IMR-90 (cell line): ENCODE data around the gene CPT1A. TPM values are rescaled to one million over a fixed set of nuclear protein-coding genes. Genes with fewer than 3 reads are reported as not detected.

Experiments
- ATAC-seq: fragments of 200-7000 bp; cut with Tn5 transposase; 2 replicates; pipeline ENCODE4 v1.9.1; 2020; ENCODE audit warnings: low read depth, mild to moderate bottlenecking, moderate library complexity
- BruUV-seq: library from RNA; stranded (reverse); fragments of 400-500 nt; replicated peaks from 2 replicates; lab custom pipeline; 2021; lab: Mats Ljungman, UMichigan
- CTCF ChIA-PET: fragments of 300-600 bp; formaldehyde crosslinking; extraction: SDS; loops from one replicate; lab custom pipeline; 2021; ENCODE audit warnings: antibody characterized with exemption; lab: Yijun Ruan, JAX
- POLR2A ChIA-PET: fragments of 300-600 bp; sonication (Branson Sonifier 250); formaldehyde crosslinking; loops from one replicate; lab custom pipeline; 2022; ENCODE audit warnings: antibody characterized with exemption; ENCODE audit not compliant: unreplicated experiment; lab: Charles Lee
- DNase-seq: peaks from one replicate; pipeline ENCODE4 v3.0.0; 2013
- H2AFZ ChIP-seq: replicated peaks from 2 replicates; pipeline ENCODE3; 2013; ENCODE audit warnings: low read length, mild to moderate bottlenecking; ENCODE audit not compliant: poor library complexity
- H2AK5ac ChIP-seq: 2 replicates; pipeline ENCODE4 v1.6.1; 2013; ENCODE audit warnings: low read depth, low read length, inconsistent platforms
- H2AK9ac ChIP-seq: replicated peaks from 2 replicates; pipeline ENCODE3; 2013; ENCODE audit warnings: mild to moderate bottlenecking, low read depth, low read length, moderate library complexity; ENCODE audit not compliant: poor library complexity
- H2BK120ac ChIP-seq: 2 replicates; pipeline ENCODE4 v1.6.1; 2013; ENCODE audit warnings: low read depth, low read length, inconsistent platforms
- H2BK15ac ChIP-seq: 3 replicates; pipeline ENCODE4 v1.6.1; 2013; ENCODE audit warnings: low read depth, low read length, inconsistent platforms
- H2BK20ac ChIP-seq: 2 replicates; pipeline ENCODE4 v1.6.1; 2013; ENCODE audit warnings: low read depth, mild to moderate bottlenecking, inconsistent platforms, low read length, moderate library complexity
- H2BK5ac ChIP-seq: 2 replicates; pipeline ENCODE4 v1.6.1; 2013; ENCODE audit warnings: mild to moderate bottlenecking, low read depth, low read length, inconsistent platforms; ENCODE audit not compliant: poor library complexity, severe bottlenecking
- H3K14ac ChIP-seq: replicated peaks from 2 replicates; pipeline ENCODE4 v1.6.1; 2013; ENCODE audit warnings: low read depth, low read length, inconsistent platforms
- H3K18ac ChIP-seq: 2 replicates; pipeline ENCODE4 v1.6.1; 2013; ENCODE audit warnings: low read depth, low read length, control low read depth
- H3K23ac ChIP-seq: 2 replicates; pipeline ENCODE4 v1.6.1; 2013; ENCODE audit warnings: low read depth, low read length, inconsistent platforms
- H3K27ac ChIP-seq: 2 replicates; pipeline ENCODE4 v1.5.1; 2013; ENCODE audit warnings: mild to moderate bottlenecking, control low read depth, low read length; ENCODE audit not compliant: insufficient read depth
- H3K27me3 ChIP-seq: 2 replicates; pipeline ENCODE4 v1.6.1; 2013; ENCODE audit warnings: low read length; ENCODE audit not compliant: control insufficient read depth, insufficient read depth
- H3K36me3 ChIP-seq: 2 replicates; pipeline ENCODE4 v1.6.1; 2013; ENCODE audit warnings: low read length, mixed read lengths; ENCODE audit not compliant: control insufficient read depth, insufficient read depth
- H3K4ac ChIP-seq: 2 replicates; pipeline ENCODE4 v1.6.1; 2013; ENCODE audit warnings: low read depth, low read length, inconsistent platforms
- H3K4me1 ChIP-seq: 2 replicates; pipeline ENCODE4 v1.6.1; 2013; ENCODE audit warnings: low read length, mixed read lengths; ENCODE audit not compliant: control insufficient read depth, insufficient read depth
- H3K4me2 ChIP-seq: 2 replicates; pipeline ENCODE4 v1.6.1; 2013; ENCODE audit warnings: low read depth, mild to moderate bottlenecking, control low read depth, low read length, moderate library complexity
- H3K4me3 ChIP-seq: 2 replicates; pipeline ENCODE4 v1.5.1; 2013; ENCODE audit warnings: low read depth, mild to moderate bottlenecking, control low read depth, low read length, moderate library complexity; ENCODE audit not compliant: insufficient read depth
- H3K56ac ChIP-seq: 2 replicates; pipeline ENCODE4 v1.6.1; 2013; ENCODE audit warnings: low read length, inconsistent platforms; ENCODE audit not compliant: insufficient read depth; ENCODE audit errors: extremely low read depth
- H3K79me1 ChIP-seq, 2 experiments: 2 replicates each; pipeline ENCODE4 v1.6.1; 2013; ENCODE audit warnings: low read length in 2 of 2, inconsistent platforms in 1 of 2, low read depth in 1 of 2
- H3K9ac ChIP-seq: 2 replicates; pipeline ENCODE4 v1.6.1; 2013; ENCODE audit warnings: low read depth, low read length, control low read depth
- H3K9me1 ChIP-seq: 2 replicates; pipeline ENCODE4 v1.6.1; 2013; ENCODE audit warnings: low read length, inconsistent platforms; ENCODE audit not compliant: insufficient read depth
- H3K9me3 ChIP-seq: 2 replicates; pipeline ENCODE4 v1.6.1; 2013; ENCODE audit warnings: low read length; ENCODE audit not compliant: control insufficient read depth, insufficient read depth
- H4K20me1 ChIP-seq: 2 replicates; pipeline ENCODE4 v1.6.1; 2013; ENCODE audit warnings: low read length, inconsistent platforms; ENCODE audit not compliant: insufficient read depth
- H4K5ac ChIP-seq: 2 replicates; pipeline ENCODE4 v1.6.1; 2013; ENCODE audit warnings: mild to moderate bottlenecking, low read depth, low read length, control low read depth
- H4K8ac ChIP-seq, 2 experiments: 2 replicates each; pipeline ENCODE4 v1.6.1; 2013; ENCODE audit warnings: low read depth in 2 of 2, low read length in 2 of 2, control low read depth in 1 of 2, inconsistent platforms in 1 of 2
- H4K91ac ChIP-seq: 2 replicates; pipeline ENCODE4 v1.6.1; 2013; ENCODE audit warnings: low read depth, low read length, inconsistent platforms; ENCODE audit not compliant: insufficient read depth
- BHLHE40 ChIP-seq: fragments of 150-350 bp; IDR thresholded peaks from 2 replicates; pipeline ENCODE4 v1.6.1; 2016; ENCODE audit warnings: mild to moderate bottlenecking, low read depth, low read length
- CEBPB ChIP-seq: IDR thresholded peaks from 2 replicates; pipeline ENCODE4 v1.6.1; 2012; ENCODE audit warnings: low read depth, low read length, improper control_type of control experiment
- CHD1 ChIP-seq: IDR thresholded peaks from 2 replicates; pipeline ENCODE4 v1.6.1; 2012; ENCODE audit warnings: low read depth, low read length, improper control_type of control experiment
- ELK1 ChIP-seq: fragments of 150-350 bp; IDR thresholded peaks from 2 replicates; pipeline ENCODE4 v1.6.1; 2016; ENCODE audit warnings: low read depth, mild to moderate bottlenecking, low read length, moderate library complexity, borderline replicate concordance
- FOS ChIP-seq: fragments of 150-350 bp; IDR thresholded peaks from 2 replicates; pipeline ENCODE4 v1.6.1; 2016; ENCODE audit warnings: low read depth, low read length
- MAFK ChIP-seq: IDR thresholded peaks from 2 replicates; pipeline ENCODE4 v1.6.1; 2012; ENCODE audit warnings: low read depth, low read length, improper control_type of control experiment
- MAZ ChIP-seq: IDR thresholded peaks from 2 replicates; pipeline ENCODE4 v1.6.1; 2012; ENCODE audit warnings: low read depth, mild to moderate bottlenecking, low read length, improper control_type of control experiment, moderate library complexity, borderline replicate concordance
- MXI1 ChIP-seq: IDR thresholded peaks from 2 replicates; pipeline ENCODE4 v1.6.1; 2012; ENCODE audit warnings: low read depth, mild to moderate bottlenecking, low read length, moderate library complexity, borderline replicate concordance
- NFE2L2 ChIP-seq: fragments of 150-350 bp; IDR thresholded peaks from 2 replicates; pipeline ENCODE4 v1.6.1; 2016; ENCODE audit warnings: low read depth, mild to moderate bottlenecking, low read length
- RAD21 ChIP-seq: IDR thresholded peaks from 2 replicates; pipeline ENCODE4 v1.6.1; 2012; ENCODE audit warnings: low read length, improper control_type of control experiment
- RCOR1 ChIP-seq: IDR thresholded peaks from 2 replicates; pipeline ENCODE4 v1.6.1; 2012; ENCODE audit warnings: mild to moderate bottlenecking, low read length, improper control_type of control experiment; ENCODE audit not compliant: insufficient replicate concordance
- RFX5 ChIP-seq: IDR thresholded peaks from 2 replicates; pipeline ENCODE4 v1.8.0; 2012; ENCODE audit warnings: low read depth, mild to moderate bottlenecking, low read length, moderate library complexity
- SMC3 ChIP-seq: fragments of 150-350 bp; IDR thresholded peaks from 2 replicates; pipeline ENCODE4 v1.6.1; 2016; ENCODE audit warnings: low read depth, mild to moderate bottlenecking, antibody characterized with exemption, low read length, moderate library complexity
- USF2 ChIP-seq: fragments of 150-350 bp; IDR thresholded peaks from 2 replicates; pipeline ENCODE4 v1.6.1; 2017; ENCODE audit warnings: mild to moderate bottlenecking, antibody characterized with exemption, low read length, low read depth
- WGBS, 2 experiments: methylation state at CpG; one replicate each; pipeline versions ENCODE4 v1.1.5 to v1.1.7; 2013; ENCODE audit warnings: missing lambda C conversion rate in 2 of 2; ENCODE audit not compliant: insufficient read length in 1 of 2; ENCODE audit errors: extremely low coverage in 2 of 2; 5-methylcytosine and 5-hydroxymethylcytosine counted together
- dilution Hi-C: fragments of 300-500 bp; cut with HindIII; formaldehyde crosslinking; loops from one replicate; pipeline ENCODE4 v1.14.3; 2018; ENCODE audit warnings: low sequenced_read_pairs; ENCODE audit not compliant: unreplicated experiment
- in situ Hi-C: fragments of 300-500 bp; cut with MboI; formaldehyde crosslinking; loops from 3 replicates; pipeline ENCODE4 v1.14.3; 2019; ENCODE audit warnings: low sequenced_read_pairs, inconsistent platforms, mixed read lengths
- intact Hi-C: fragments of 100-400 bp; cut with micrococcal nuclease; formaldehyde crosslinking; loops from 2 replicates; pipeline ENCODE4 v1.10.0; 2022
- polyA plus RNA-seq, 3 experiments: library from polyadenylated mRNA; depleted of rRNA; stranded (reverse); fragments of >200 nt; gene quantifications; 2 replicates each; pipeline ENCODE4 v1.2.3, GENCODE V29; 2012; ENCODE audit warnings: low replicate concordance in 1 of 3
- total RNA-seq: library from RNA; depleted of rRNA; stranded (reverse); fragments of >200 nt; gene quantifications from 2 replicates; pipeline ENCODE4 v1.2.3, GENCODE V29; 2012
- TF ChIP-seq, protein P1 (sequence below): conservative IDR thresholded peaks from 2 replicates; pipeline ENCODE4 v1.5.1; 2012; ENCODE audit warnings: mild to moderate bottlenecking, low read depth, low read length, improper control_type of control experiment

Gene CPT1A
- total and polyA plus RNA-seq, 2 of the 4 experiments (the other 2 are of a cell fraction): 15.4 to 21.3 TPM

GRCh38 chr11:68844376-68844775 is 2.7 kb upstream of the CPT1A start:
- intact Hi-C loops: loop anchor here (5.0 kb wide), 1 partner anchor 168 kb away; the partner anchor contains the start of gene MRGPRF
- dilution Hi-C loops: no loop called here
- Histone ChIP-seq H3K4me3 (no peak overlapping the region), H4K20me1 (peaks cover 7% of the 10 kb centered on the region), H2AK9ac (no peak overlapping the region), H3K9me3 (no peaks in the 10 kb centered on the region), H3K4ac (no peak overlapping the region), H3K4me1 (peaks cover 10% of the 10 kb centered on the region), H3K18ac (no peak overlapping the region), H3K27ac (no peak overlapping the region), H2AFZ (peak overlapping the region; percentile 90), H3K4me2 (no peak overlapping the region), H3K79me1 (peaks cover 7 to 24% of the 10 kb centered on the region in 2 experiments; a peak in 3 of 4 replicates), H3K14ac (no peak overlapping the region), H4K8ac (no peak overlapping the region), H3K9ac (no peak overlapping the region), H2BK120ac (no peak overlapping the region), H2AK5ac (no peak overlapping the region), H3K36me3 (no peaks in the 10 kb centered on the region), H2BK15ac (no peak overlapping the region), H3K23ac (no peak overlapping the region), H2BK5ac (no peak overlapping the region), H3K27me3 (peaks cover 19% of the 10 kb centered on the region), H2BK20ac (no peak overlapping the region), H4K5ac (no peak overlapping the region), H3K56ac (no peak overlapping the region), H3K9me1 (no peaks in the 10 kb centered on the region), H4K91ac (no peak overlapping the region)
- ATAC-seq: no peak
- TF ChIP-seq MAZ: no peak
- TF ChIP-seq SMC3: no peak
- no peak for TF ChIP-seq CHD1
- TF ChIP-seq CEBPB: no peak
- TF ChIP-seq RAD21: no peak
- no peak for TF ChIP-seq RCOR1
- TF ChIP-seq, protein P1, sequence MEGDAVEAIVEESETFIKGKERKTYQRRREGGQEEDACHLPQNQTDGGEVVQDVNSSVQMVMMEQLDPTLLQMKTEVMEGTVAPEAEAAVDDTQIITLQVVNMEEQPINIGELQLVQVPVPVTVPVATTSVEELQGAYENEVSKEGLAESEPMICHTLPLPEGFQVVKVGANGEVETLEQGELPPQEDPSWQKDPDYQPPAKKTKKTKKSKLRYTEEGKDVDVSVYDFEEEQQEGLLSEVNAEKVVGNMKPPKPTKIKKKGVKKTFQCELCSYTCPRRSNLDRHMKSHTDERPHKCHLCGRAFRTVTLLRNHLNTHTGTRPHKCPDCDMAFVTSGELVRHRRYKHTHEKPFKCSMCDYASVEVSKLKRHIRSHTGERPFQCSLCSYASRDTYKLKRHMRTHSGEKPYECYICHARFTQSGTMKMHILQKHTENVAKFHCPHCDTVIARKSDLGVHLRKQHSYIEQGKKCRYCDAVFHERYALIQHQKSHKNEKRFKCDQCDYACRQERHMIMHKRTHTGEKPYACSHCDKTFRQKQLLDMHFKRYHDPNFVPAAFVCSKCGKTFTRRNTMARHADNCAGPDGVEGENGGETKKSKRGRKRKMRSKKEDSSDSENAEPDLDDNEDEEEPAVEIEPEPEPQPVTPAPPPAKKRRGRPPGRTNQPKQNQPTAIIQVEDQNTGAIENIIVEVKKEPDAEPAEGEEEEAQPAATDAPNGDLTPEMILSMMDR: no peak
- no peak for TF ChIP-seq ELK1
- no peak for TF ChIP-seq RFX5
- TF ChIP-seq MAFK: no peak
- no peak for TF ChIP-seq BHLHE40
- TF ChIP-seq FOS: no peak
- TF ChIP-seq NFE2L2: no peak
- no peak for TF ChIP-seq USF2
- TF ChIP-seq MXI1: no peak
- DNase-seq: no peak
- POLR2A ChIA-PET: no interaction called here
- CTCF ChIA-PET: no interaction called here
- in situ Hi-C loops: no loop called here
- WGBS, 2 experiments: 100% methylated on average over 1 of the region's 3 CpGs
- no TSS peak for BruUV-seq
